Stimulated activated CD8-positive, alpha-beta memory T cell treated with anti-CD3 and anti-CD28 coated beads, Interleukin-7, amount 100 ng/mL, for 24 hours (primary cell): ENCODE measurements around the gene AIFM3.
"Not testable (repeated sequence)": the region's sequence is repeated elsewhere in the genome, so short reads cannot be mapped to it uniquely, and the experiment has no call there.

Experiments used
- DNase-seq: peaks from one replicate; pipeline ENCODE4 v3.0.0-alpha.2; 2020; ENCODE audit warnings: low read depth

AIFM3 gene

GRCh38 chr22:20966883-20967696 lies at the start of gene AIFM3:
AIFM3 (plus strand) TSS chr22:20967255; CDS start chr22:20967945, 690 bp downstream.
- no peak for DNase-seq

GRCh38 chr22:20918663-20919218 lies 48.3 kb upstream of the AIFM3 start:
- no peak for DNase-seq

- DNase-seq: no peak
Observed at GRCh38 chr22:20919718-20920117, 47.3 kb upstream of the AIFM3 start.

- no peak for DNase-seq
Observed at GRCh38 chr22:20920881-20921203, 46.2 kb upstream of the AIFM3 start.

- no peak for DNase-seq
Observed at GRCh38 chr22:20922141-20922751, 44.8 kb upstream of the AIFM3 start.

- no peak for DNase-seq
Observed at GRCh38 chr22:20926243-20926642, 40.8 kb upstream of the AIFM3 start.

- no peak for DNase-seq
Observed at GRCh38 chr22:20927940-20928572, 39.0 kb upstream of the AIFM3 start.

- DNase-seq: no peak
Observed at GRCh38 chr22:20928573-20928967, 38.5 kb upstream of the AIFM3 start.

GRCh38 chr22:20930004-20930403 lies 37.1 kb upstream of the AIFM3 start:
- DNase-seq: no peak

- DNase-seq: not testable (repeated sequence)
Observed at GRCh38 chr22:20930435-20930834, 36.6 kb upstream of the AIFM3 start.

GRCh38 chr22:20931126-20931654 lies 35.9 kb upstream of the AIFM3 start:
- DNase-seq: no peak

GRCh38 chr22:20933910-20934309 lies 33.1 kb upstream of the AIFM3 start:
- DNase-seq: no peak

- DNase-seq: not testable (repeated sequence)
Observed at GRCh38 chr22:20935049-20935448, 32.0 kb upstream of the AIFM3 start.

GRCh38 chr22:20935780-20936539 lies 31.1 kb upstream of the AIFM3 start:
- DNase-seq: not testable (repeated sequence)

- no peak for DNase-seq
Observed at GRCh38 chr22:20937031-20937793, 29.8 kb upstream of the AIFM3 start.

- no peak for DNase-seq
Observed at GRCh38 chr22:20937794-20938671, 29.0 kb upstream of the AIFM3 start.

GRCh38 chr22:20939457-20940185 lies 27.4 kb upstream of the AIFM3 start:
- not testable (repeated sequence) for DNase-seq

- no peak for DNase-seq
Observed at GRCh38 chr22:20940186-20940651, 26.8 kb upstream of the AIFM3 start.

- DNase-seq: no peak
Observed at GRCh38 chr22:20940904-20941385, 26.1 kb upstream of the AIFM3 start.
